Fibroblast of skin of scalp (primary cell): Measurements from ENCODE around the gene AFTPH. TPM values are rescaled to one million over a fixed set of nuclear protein-coding genes. Genes with fewer than 3 reads are reported as not detected.

ENCODE experiments used
- DNase-seq: peaks from one replicate; pipeline ENCODE4 v3.0.0-alpha.2; 2013
- polyA plus RNA-seq, 2 experiments: library from polyadenylated mRNA; unstranded; fragments of 120-200 nt; gene quantifications; one replicate each; pipeline ENCODE4 v1.2.1, GENCODE V29; 2013; ENCODE audit not compliant: insufficient read length in 2 of 2

AFTPH gene
- polyA plus RNA-seq (2013, experiment 1 of 2; ENCODE audit: insufficient read length), result 19.9 TPM
- polyA plus RNA-seq (2013, experiment 2 of 2; ENCODE audit: insufficient read length), result 20.2 TPM

GRCh38 chr2:64523666-64524603 lies at the start of gene AFTPH:
TSS of gene AFTPH (plus strand) at chr2:64524328. CDS start at chr2:64551475, 27,147 bp downstream.
- peak; percentile 99 for DNase-seq

GRCh38 chr2:64474636-64475035 lies 49.5 kb upstream of the AFTPH start:
- no peak for DNase-seq

- no peak for DNase-seq
These were observed 47.1 kb upstream of the AFTPH start for GRCh38 chr2:64477037-64477436.

- DNase-seq, result no peak
These were observed 46.1 kb upstream of the AFTPH start for GRCh38 chr2:64477979-64478378.

- DNase-seq, result no peak
These were observed 45.5 kb upstream of the AFTPH start for GRCh38 chr2:64478502-64479230.

GRCh38 chr2:64479259-64480117 lies 44.6 kb upstream of the AFTPH start:
- no peak for DNase-seq

- DNase-seq, result no peak
These were observed 42.5 kb upstream of the AFTPH start for GRCh38 chr2:64481665-64482064.

- DNase-seq, result no peak
These were observed 41.9 kb upstream of the AFTPH start for GRCh38 chr2:64482243-64482642.

GRCh38 chr2:64482765-64483504 lies 41.2 kb upstream of the AFTPH start:
- DNase-seq, result peak; percentile 49

GRCh38 chr2:64485331-64485730 lies 38.8 kb upstream of the AFTPH start:
- no peak for DNase-seq

- DNase-seq, result no peak
These were observed 38.2 kb upstream of the AFTPH start for GRCh38 chr2:64485961-64486360.

- no peak for DNase-seq
These were observed 36.7 kb upstream of the AFTPH start for GRCh38 chr2:64487256-64488049.

- peak; percentile 55 for DNase-seq
These were observed 35.8 kb upstream of the AFTPH start for GRCh38 chr2:64488050-64488974.

- DNase-seq, result no peak
These were observed 34.9 kb upstream of the AFTPH start for GRCh38 chr2:64489081-64489751.

GRCh38 chr2:64491426-64491825 lies 32.7 kb upstream of the AFTPH start:
- DNase-seq, result peak; percentile 26

- no peak for DNase-seq
These were observed 31.9 kb upstream of the AFTPH start for GRCh38 chr2:64492272-64492671.

GRCh38 chr2:64492821-64493220 lies 31.3 kb upstream of the AFTPH start:
- DNase-seq, result no peak

GRCh38 chr2:64493788-64494187 lies 30.3 kb upstream of the AFTPH start:
- no peak for DNase-seq

GRCh38 chr2:64498438-64498837 lies 25.7 kb upstream of the AFTPH start:
- no peak for DNase-seq
